IPS-18c (cell line): ENCODE results near the gene DOCK10.
"Not testable (repeated sequence)": the region's sequence is repeated elsewhere in the genome, so short reads cannot be mapped to it uniquely, and the experiment has no call there.

ENCODE experiments used
- H3K4me3 ChIP-seq: 2 replicates; pipeline ENCODE4 v1.7.0; 2013; ENCODE audit warnings: low read depth, mild to moderate bottlenecking, low read length, moderate library complexity; ENCODE audit not compliant: insufficient read depth
- H3K9me3 ChIP-seq: one replicate; pipeline ENCODE4 v1.6.1; 2013; ENCODE audit warnings: mild to moderate bottlenecking, low read length, moderate library complexity; ENCODE audit not compliant: control insufficient read depth, insufficient read depth

The DOCK10 gene

DNA sequence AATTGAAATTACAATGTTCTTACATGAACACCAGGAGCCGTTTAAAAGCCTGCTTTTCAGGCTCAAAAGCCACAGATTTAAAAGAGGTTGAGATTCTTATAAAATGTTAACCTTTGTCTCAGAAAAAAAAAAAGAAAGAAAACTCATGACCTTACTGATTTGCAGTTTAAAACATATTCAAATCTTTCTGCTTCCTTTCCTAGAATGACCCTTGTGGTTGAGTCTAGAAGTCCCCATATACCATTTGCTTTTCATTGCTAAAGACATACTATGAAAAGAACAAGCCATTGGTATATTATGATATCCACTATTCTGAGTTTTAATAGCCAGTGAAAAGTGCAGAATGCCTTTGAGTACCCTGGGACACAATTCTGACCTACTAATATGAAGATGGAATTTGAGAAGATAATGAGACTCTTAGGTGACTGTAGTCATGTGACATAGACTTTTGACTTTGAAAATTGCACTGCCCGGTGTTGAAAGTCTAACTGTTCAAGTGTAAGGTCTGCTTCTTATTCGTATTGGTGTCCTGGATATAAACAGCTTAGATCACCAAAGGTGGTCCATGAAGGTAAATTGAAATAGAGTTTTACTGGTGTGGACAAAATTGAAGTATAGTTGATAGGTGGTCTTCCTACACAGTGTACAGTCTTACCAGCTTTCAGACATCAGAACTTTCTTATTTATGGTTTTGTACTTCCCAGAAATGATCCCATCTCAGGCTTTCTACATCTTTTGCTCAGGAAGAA lies 117.0 kb downstream of the DOCK10 start:
- H3K4me3 ChIP-seq, result no peak overlapping the region
- H3K9me3 ChIP-seq, result no peaks in the 10 kb centered on the region

DNA sequence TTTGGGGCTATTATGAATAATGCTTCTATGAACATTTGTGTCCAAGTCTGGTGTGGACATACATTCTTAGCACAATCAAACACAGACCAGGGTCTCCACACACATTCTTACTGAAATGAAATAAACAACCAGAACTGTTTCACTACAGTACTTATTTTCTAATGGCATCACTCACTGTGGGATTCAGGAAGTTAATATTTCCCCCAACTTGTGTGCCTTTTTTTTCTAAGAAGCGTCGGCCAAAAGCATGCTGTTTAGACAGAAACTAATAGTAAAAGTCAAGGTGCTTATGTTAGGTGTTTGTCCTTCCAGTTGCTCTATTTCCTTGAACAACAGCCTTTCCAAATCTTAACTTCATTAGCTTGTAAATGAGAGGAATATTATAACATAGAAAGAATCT lies 117.6 kb downstream of the DOCK10 start:
- no peak overlapping the region for H3K4me3 ChIP-seq
- no peaks in the 10 kb centered on the region for H3K9me3 ChIP-seq

DNA sequence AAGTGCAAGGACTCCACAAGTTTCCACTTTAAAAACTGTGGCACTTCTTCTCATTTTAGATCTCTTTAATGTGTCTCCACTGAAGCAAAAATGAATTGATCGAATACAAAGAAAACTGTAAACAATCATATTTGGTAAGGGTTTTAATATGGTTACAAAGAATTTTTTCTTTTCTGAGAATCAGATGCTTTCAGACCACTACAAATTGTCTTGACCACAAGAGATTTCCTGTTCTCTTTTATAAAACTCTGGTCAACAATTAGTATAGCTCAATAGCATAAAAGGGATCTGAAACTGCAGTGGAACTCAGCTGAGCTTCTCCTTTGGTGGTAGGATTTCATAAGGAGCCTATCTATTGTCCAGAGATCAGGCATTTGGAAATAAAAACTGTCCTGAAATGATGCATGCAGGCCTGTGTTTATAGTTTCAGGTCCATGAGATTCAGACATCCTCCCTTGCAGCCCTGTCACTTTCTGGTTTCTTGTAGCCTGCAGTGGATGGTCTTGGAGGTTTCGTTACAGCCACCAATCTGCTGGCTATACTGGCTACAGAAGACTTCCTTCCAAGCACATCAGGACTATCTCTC lies 120.0 kb downstream of the DOCK10 start:
- H3K9me3 ChIP-seq, result no peaks in the 10 kb centered on the region
- no peak overlapping the region for H3K4me3 ChIP-seq

GRCh38 chr2:224919472-224920110 lies 122.7 kb downstream of the DOCK10 start:
- H3K4me3 ChIP-seq, result no peak overlapping the region
- no peaks in the 10 kb centered on the region for H3K9me3 ChIP-seq

- no peaks in the 10 kb centered on the region for H3K9me3 ChIP-seq
- no peak overlapping the region for H3K4me3 ChIP-seq
These were observed 123.4 kb downstream of the DOCK10 start for GRCh38 chr2:224918626-224919471.

DNA sequence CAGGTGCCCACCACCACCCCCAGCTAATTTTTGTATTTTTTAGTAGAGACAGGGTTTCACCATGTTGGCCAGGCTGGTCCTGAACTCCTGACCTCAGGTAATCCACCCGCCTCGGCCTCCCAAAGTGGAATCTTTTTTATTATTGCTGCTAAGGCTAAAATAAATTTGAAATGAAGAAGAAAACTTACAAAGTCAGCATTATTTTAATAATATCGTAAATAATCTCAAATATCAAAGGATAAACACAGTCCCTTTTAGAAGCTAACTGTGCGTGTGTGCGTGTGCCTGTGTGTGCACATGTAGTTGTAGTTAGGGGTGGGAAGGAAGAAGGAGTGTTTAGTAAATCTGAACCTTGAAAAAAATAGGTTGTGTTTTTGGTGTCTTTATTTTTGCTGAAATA lies 125.0 kb downstream of the DOCK10 start:
- not testable (repeated sequence) for H3K9me3 ChIP-seq, H3K4me3 ChIP-seq

DNA sequence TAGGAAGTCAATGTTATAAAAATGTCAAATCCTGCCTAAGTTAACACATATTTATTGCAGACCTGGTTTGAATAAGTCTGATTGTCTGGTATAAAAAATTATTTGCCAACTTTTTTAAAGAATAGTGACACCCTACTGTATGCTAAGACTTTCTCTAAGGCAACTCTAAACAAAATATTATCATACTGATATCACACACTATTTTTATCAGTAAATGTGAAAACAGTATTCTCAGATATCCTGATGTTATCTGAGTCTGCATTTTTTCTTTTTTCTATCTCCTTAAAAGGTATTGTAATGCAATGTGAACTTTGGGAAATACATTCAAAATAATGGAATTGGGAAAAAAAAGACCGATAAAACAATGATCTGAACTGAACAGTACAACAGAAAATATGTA lies 127.1 kb downstream of the DOCK10 start:
- H3K9me3 ChIP-seq, result no peaks in the 10 kb centered on the region
- H3K4me3 ChIP-seq, result no peak overlapping the region

- Histone ChIP-seq H3K4me3 (no peak overlapping the region), H3K9me3 (no peaks in the 10 kb centered on the region)
These were observed 131.7 kb downstream of the DOCK10 start for GRCh38 chr2:224910574-224910925.

DNA sequence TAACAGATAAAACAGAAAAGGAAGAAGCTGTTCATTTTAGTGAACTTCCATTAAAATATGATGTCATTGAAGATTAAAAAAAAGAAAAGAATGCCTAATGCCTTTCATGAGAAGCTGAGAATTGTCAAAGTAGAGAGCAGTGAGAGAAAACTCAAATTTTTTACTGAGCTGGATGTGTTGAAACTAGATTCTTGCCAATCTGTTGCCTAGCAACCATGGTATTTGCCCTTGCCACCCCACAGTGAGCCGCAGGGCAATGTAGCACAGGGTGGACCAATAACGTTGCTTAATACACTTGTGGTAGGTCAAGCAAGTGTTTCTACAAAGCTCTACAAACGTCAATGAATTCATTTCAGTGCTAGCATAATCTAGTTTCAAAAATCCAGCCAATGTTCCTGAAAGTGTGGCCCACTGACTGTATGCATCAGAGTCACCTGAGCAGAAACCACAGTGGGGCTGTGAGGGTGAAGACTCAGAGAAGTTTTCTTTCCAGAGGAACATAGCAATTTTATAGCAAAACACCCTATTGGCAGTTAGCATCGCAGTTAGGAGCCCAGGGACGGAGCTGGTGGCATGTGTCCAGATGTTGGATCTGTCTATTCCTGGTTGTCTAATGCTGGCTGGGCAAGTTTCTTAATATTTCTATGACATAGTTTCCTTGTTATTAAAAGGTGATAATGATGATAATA lies 132.2 kb downstream of the DOCK10 start:
- no peaks in the 10 kb centered on the region for H3K9me3 ChIP-seq
- H3K4me3 ChIP-seq, result no peak overlapping the region

DNA sequence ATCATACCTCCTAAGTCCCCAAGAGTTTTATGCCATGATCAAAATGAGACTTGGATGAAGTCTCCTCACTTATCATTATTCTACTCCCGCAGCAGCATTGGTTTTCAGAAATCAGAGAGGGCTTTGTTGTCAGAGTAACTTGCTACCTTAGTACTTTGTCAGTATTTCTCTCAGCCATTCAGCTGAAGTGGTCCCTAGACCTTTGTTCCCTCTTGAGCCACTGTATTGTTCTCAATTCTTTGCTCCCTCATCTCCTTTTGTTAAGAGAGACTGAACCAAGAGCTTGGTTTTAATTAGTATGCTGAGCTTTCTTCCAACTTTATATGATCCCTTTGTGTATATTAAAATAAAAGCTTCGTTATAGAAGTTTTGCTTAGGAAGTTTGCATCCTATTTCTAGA lies 133.4 kb downstream of the DOCK10 start:
- H3K4me3 ChIP-seq, result no peak overlapping the region
- no peaks in the 10 kb centered on the region for H3K9me3 ChIP-seq

- no peak overlapping the region for H3K4me3 ChIP-seq
- H3K9me3 ChIP-seq, result no peaks in the 10 kb centered on the region
These were observed 137.9 kb downstream of the DOCK10 start for GRCh38 chr2:224904381-224904780.

DNA sequence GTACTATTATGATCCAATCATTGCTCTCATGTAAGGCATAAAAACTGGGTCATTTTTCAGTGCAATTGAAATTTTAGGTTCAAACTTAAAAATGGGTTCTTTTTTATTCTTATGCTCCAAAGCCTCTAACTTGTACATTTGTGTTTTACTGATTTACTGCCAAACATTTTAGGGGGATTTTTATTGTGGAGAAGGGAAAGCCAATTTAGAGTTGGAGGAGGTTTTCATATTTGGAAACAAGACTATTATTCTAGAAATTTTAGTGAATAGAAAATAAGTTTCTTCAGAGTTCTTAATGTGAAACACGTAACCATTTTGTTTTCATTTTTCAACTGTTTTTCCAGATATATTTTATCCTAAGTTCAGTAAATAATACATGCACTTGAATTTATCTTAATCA lies 138.6 kb downstream of the DOCK10 start:
- no peak overlapping the region for H3K4me3 ChIP-seq

GRCh38 chr2:224901121-224901676 lies 141.1 kb downstream of the DOCK10 start:
- Histone ChIP-seq H3K4me3 (no peak overlapping the region), H3K9me3 (no peaks in the 10 kb centered on the region)

More for the DNA sequence above, 138.6 kb downstream of the DOCK10 start:
- H3K9me3 ChIP-seq, result no peaks in the 10 kb centered on the region

- Histone ChIP-seq H3K4me3 (no peak overlapping the region), H3K9me3 (peaks cover 3% of the 10 kb centered on the region)
These were observed 146.9 kb downstream of the DOCK10 start for GRCh38 chr2:224895377-224895776.

DNA sequence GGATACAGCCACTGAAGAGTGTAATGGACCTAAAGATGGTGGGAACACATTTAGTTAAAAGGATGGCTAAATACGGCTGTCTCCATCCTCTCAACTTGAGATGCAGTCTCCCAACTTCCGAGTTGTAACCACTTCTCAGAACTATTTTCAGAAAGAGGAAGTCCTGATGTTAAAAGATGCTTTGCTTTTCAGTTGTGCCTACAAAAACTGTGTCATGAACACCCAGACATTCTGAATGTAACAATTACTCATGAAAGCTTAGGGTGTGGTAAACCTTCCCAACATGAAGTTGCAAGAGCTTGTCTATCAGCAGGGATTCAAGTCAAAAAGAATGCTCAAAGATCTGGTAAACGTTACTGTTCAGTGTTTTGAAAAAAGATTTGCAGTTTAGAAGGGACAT lies 147.9 kb downstream of the DOCK10 start:
- H3K4me3 ChIP-seq, result no peak overlapping the region
- peaks cover 3% of the 10 kb centered on the region for H3K9me3 ChIP-seq

- no peak overlapping the region for H3K4me3 ChIP-seq
These were observed 148.4 kb downstream of the DOCK10 start for GRCh38 chr2:224893848-224894247.

More at GRCh38 chr2:224893848-224894247, 148.4 kb downstream of the DOCK10 start:
- peaks cover 3% of the 10 kb centered on the region for H3K9me3 ChIP-seq
